Astrocyte of the hippocampus (primary cell): ENCODE results near the gene FIBIN.
"Not testable (repeated sequence)": the region's sequence is repeated elsewhere in the genome, so short reads cannot be mapped to it uniquely, and the experiment has no call there.

Source experiments
- DNase-seq: peaks from one replicate; pipeline ENCODE4 v3.0.0; 2011; ENCODE audit warnings: low read depth, low spot score

FIBIN gene

DNA sequence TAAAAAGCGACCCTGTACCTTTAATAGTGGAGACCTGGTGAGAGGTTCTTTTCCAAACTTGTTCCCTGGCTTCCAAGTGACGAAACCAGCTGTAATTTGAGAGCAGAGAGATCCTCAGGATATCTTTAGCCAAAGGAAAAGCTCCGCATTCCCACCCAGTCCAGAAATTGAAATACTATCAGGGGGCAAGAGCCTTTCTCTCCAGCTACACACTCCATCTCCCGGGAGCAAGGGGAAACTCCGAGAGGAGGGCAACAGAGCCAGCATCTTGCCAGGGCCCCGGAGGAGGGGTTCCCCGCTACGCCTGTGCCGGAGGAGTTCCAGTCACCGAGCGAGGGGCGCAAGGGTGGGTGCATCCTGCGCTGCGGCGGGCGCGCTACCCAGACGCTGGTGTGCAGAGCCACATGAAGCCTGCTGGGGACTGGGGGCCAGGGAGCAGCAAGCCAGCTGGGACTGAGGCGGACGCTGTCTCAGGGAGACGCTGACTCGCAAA is at the start of gene FIBIN:
FIBIN (plus strand) TSS at position 148 of the 493 bp plus-strand sequence. CDS start 415 bp downstream, outside the sequence.
- peak; percentile 58 for DNase-seq

- DNase-seq: no peak
These were observed 48.8 kb upstream of the FIBIN start for GRCh38 chr11:26944866-26945664.

GRCh38 chr11:26946257-26946716 is 47.6 kb upstream of the FIBIN start:
- DNase-seq: no peak

GRCh38 chr11:26947379-26947844 is 46.5 kb upstream of the FIBIN start:
- DNase-seq: peak; percentile 88

GRCh38 chr11:26947904-26948639 is 45.8 kb upstream of the FIBIN start:
- no peak for DNase-seq

DNA sequence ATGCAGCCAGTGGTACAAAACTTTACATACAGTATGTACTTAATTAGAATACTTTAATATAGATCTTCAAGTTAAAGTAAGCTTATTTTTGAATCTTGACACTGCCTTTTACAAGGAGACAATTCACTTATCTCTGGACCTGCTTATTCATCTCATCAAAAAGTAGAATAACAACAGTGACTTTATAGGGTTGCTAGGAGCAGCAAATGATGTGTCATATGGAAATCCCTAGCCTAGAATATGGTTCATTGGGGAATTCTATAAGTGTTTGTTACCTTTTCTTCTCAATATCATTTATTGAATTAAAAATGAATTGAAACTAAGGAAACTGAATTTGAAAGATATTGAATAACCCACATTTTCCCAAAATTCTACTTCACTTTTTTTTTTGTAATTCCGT is 45.0 kb upstream of the FIBIN start:
- no peak for DNase-seq

DNA sequence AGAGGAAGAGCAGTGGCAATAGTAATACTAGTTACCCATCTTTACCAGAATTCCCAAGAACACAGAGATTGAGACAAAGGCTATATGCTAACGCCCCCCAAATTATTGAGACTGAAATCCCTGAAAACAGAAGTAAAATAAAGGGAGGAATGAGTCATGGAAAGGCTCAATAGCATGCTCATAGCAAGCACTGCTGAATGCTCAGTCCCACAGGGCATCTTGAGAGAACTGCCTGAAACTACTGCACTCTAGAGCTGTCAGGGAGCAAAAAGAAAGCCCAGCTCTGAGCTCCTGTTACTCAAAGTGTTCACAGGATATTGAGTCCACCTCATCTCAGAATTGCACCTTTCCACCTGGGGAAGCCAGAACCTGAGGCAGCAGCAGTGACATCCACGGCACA is 44.1 kb upstream of the FIBIN start:
- no peak for DNase-seq

DNA sequence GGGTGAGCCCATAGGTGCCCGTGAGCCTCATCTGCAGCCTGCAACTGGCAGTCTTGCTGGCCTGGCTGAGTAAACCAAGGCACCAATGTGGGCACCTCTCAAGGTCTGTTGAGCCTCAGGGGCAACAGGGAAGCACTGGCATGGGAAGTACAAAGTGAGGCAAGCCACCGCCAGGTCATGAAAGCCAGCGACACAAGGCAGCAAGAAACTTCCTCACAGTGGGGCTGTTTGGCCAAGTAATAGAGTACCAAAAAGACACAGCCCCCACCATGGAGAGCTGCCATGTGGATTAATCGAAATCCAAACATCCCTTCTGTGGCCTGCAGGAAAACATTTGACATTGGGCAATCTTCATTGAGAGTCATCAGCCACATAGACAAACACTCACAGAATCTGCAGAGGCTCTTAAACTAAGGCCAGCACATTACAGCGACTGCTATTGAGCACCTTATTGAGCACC is 43.6 kb upstream of the FIBIN start:
- DNase-seq: peak; percentile 33

GRCh38 chr11:26951809-26952515 is 42.0 kb upstream of the FIBIN start:
- no peak for DNase-seq

GRCh38 chr11:26953770-26954392 is 40.0 kb upstream of the FIBIN start:
- DNase-seq: no peak

DNA sequence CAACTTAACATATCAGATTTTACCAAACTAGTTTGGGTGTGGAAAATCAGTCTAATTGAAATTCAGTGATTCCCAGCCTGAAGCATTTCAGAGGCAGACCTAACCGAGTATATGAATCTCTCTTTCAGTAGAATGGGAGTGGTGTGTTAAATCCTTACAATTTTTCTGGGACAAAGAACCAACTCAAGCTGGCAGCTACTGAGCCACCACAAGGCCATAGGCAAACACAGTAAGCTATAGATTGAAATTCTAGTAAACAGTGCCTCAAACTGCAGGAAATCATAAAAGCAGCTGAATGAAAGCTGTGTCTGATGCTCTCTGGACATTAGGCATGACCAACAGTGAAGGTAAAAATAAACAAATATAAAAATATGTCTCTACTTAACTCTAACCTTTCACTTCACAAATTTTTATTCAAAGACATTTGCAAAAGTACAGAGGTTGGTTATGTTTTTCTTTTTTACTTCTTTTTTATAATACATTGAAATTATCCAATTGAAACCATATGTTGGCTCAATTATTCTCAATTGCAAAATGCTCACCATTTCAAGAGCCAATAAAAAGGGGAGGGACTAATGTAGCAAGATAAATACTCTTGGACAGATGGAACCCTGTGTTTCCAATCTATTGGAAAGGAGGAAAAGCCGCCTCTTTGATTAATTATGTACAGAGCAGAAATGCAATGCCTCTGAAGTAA is 35.8 kb upstream of the FIBIN start:
- no peak for DNase-seq

DNA sequence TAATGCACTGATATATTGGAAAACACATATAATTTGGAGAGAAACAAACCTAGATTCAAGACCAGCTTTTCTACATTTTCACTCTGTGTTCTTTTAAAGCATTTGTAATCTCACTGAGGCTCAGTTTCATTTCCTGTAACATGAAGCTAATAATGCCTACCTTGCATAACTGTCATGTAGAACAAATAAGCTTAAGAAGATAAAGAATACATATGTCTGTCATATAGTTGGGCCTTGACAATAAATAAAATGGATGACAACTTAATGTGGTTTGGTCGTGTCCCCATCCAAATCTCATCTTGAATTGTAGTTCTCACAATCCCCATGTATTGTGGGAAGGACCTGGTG is 35.2 kb upstream of the FIBIN start:
- no peak for DNase-seq

DNA sequence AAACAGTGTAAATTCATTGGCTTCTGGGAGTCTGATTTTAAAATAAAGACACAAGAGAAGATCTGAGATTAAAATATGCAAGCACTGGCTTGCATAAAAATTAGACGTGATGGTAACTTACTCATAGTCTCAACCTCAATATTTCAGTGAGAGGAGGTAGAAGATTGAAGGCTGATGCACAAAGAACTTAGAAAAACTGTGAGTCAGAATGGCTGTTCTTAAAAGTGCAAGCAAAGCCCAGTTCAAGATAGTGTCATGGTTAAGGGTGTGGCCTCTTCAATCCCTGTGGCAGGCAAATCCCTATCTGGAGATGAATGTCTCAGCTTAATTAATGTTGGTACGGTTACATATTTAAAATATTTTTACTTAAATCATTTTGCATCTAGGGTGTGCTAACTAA is 33.6 kb upstream of the FIBIN start:
- DNase-seq: no peak

DNA sequence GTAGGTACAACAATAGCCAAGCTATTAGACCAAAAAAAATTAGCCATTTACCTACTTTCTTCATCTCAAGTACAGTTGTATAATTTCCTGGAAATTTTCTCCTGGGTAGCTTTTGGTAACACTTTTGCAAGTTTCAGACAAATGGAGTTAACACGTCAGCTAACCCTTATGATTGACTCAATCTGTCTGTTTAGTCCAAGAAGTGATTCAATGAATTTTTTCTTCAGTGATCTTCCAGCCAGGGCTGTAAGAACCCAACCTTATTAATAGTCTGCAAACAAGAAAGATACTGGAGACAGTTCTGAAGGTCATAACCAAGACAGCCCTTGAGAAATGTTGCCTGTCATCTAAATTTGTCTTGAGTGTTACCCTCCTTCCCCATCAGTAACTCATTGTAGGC is 30.1 kb upstream of the FIBIN start:
- no peak for DNase-seq

DNA sequence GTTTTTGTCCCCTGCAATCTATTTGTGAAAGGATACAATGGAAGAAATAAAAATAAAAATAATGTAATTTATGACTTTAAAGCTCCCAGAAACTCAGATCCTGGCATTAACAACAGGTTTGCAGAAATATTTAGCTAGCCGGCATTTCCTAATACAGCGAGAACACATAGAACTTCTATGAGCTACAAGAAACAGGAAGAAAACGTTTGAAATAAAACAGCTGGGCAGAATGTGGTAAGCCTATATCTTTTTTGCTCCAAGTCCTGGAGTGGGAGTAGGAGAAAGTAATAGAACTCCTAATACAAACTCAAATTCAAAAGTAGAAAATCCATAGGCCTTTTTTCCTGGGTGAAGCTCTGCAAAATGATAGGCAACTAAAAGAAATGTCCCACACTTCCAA is 29.6 kb upstream of the FIBIN start:
- no peak for DNase-seq

- DNase-seq: not testable (repeated sequence)
These were observed 28.9 kb upstream of the FIBIN start for GRCh38 chr11:26964847-26965485.

DNA sequence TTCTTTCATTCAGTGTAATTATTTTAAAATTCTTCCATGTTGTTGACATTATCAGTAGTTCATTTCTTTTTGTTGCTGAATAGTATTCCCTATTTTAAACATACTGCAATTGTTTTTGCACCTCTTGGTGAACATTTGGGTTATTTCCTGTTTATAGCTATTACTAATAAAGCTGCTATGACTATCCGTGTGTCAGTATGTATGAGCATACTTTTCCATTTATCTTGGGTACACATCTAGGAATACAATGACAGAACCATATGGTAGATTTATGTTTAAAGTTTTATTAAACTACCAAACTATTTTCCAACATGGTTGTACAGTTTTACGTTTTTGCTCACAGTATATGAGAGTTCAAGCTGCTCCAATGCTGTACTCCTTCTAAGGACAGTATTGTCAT is 22.0 kb upstream of the FIBIN start:
- DNase-seq: no peak

DNA sequence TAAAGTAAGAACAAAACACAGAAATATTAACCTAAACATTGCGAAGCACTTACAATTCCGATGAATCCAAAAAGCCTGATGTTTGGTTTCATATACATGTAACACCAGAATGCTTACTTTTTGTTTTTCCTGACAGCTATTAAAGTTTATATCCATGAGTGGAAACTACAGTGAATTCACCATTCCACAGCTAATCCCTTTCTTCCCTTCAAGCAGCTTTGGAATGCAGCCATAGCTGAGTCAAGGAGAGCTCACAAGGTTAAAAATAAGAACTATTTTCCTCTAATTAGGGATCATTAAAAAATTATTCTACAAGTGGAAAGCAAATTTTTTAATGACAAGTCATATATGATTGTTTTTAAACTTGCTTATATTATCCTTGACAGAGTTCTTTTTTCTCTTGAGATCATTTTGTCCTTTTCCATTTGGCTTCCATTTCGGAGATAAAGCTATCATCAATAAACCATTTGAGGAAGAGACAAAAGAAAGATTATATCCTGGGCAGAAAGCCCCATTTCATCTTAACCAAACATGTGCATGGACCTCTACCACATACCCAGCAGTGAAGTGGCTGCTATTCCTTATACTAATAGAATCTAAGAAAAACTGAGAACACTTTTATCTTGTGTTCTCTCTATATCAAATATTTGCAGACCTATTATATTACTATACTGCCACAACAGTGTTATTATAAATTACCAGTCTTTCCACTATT is 19.7 kb upstream of the FIBIN start:
- DNase-seq: peak; percentile 75

DNA sequence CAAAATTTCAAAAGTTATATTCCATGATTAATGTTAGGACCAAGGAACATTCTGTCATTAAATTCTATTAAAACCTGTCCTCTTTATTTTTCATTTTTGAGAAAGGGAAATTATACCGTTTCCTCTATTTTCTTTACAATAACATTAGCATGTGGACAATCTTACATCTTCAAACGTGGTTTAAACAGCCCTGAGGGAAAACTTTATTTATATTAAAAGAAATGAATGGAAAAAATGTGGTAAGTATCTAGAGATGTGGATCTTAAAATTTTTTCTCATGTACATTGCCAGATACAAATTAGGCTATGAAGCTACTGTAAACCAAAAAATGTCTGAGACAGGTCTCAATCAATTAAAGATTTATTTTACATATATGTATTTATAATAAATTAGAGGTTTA is 18.9 kb upstream of the FIBIN start:
- no peak for DNase-seq

- peak; percentile 87 for DNase-seq
These were observed 17.5 kb upstream of the FIBIN start for GRCh38 chr11:26976389-26976788.
